CD4-positive, alpha-beta T cell treated with Interleukin-4 for 1 hour (primary cell): Measurements from ENCODE around the gene MRPS10.

Source experiments
- DNase-seq, 2 donors: peaks; one replicate each; pipeline ENCODE4 v3.0.0-alpha.2; 2020 to 2022

MRPS10 gene

DNA sequence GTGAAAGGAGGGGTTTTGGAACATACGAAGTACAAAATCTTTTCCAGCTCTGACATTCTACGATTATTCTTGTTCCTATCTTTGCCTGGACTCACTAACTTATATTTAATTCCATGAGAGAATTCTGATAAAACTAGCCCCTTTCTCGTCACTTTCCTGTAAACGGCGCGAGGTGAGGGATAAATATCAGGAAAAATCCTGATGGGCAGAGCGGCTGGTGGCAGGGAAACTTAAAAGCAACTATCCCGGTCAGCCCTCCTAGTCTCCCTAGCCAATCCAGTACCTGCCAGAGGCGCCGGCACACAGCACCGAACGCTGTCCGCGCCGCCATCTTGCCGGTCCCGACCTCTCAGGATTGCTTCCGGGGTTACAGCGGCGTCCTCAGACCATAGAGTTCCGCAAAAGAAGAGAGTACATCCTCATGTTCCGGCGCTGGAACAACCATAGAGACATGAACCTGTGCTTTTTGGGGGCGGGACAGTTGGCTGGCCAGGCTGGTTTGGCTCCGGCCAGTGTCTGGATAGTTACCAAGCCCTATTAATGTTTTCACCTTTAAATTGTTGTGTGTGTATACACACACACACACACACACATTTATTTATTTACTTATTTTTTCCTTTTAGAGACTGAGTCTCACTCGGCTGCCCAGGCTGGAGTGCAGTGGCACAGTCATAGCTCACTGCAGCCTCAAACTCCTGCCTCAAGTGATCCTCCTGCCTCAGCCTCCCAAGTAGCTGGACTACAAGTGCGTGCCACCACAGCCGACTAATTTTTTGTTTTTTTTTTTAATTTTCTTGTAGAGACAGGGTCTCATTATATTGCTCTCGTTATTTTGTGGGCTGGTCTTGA, at the start of gene MRPS10:
Gene MRPS10, minus strand, starts transcription at position 343 of the 849 bp plus-strand sequence. Its CDS starts 12 bp downstream, at position 331.
- peak; percentile 93 to 94 for DNase-seq

DNA sequence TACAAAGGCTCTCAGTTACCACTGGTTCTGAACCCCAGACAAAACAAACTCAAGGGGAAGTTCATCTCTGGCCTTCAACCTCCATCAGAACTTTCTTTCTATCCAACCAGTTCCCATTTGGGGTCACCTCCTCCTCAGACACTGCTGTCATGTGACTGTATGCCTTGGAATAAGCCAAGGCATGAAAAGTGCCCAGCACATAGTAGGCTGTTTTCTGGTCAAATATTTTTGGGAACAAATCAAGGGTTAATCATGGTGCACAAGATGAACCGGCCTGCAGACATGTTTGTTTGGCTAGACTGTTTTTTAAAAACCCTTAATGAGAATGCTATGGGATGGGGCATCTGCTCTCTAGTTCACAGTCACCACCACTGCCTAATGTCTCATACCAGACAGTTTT, 48.9 kb upstream of the MRPS10 start:
- no peak for DNase-seq

DNA sequence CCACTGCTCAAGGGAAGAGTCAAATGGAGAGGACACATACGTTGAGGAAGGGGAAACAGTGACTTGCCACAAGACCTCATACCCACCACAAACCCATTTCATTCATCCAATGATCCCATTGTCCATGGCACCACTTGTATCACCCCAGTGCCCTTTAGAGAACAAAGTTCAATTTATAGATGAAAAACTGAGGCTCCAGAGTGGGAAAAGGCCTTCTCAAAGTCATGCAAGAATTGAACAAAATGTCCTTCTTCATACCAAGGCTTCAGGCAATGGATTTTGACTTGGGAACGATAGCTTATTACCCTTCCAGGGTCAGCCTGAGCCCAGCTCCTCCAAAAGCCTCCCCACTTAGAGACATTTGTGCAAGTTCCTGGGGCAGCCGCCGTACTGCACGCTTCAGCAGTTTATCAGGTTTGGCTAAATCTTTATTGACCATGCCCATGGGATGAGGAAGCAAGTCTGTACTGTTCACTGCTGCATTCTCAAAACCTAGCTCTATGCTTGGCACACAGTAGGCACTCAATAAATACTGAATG, 47.3 kb upstream of the MRPS10 start:
- no peak for DNase-seq

DNA sequence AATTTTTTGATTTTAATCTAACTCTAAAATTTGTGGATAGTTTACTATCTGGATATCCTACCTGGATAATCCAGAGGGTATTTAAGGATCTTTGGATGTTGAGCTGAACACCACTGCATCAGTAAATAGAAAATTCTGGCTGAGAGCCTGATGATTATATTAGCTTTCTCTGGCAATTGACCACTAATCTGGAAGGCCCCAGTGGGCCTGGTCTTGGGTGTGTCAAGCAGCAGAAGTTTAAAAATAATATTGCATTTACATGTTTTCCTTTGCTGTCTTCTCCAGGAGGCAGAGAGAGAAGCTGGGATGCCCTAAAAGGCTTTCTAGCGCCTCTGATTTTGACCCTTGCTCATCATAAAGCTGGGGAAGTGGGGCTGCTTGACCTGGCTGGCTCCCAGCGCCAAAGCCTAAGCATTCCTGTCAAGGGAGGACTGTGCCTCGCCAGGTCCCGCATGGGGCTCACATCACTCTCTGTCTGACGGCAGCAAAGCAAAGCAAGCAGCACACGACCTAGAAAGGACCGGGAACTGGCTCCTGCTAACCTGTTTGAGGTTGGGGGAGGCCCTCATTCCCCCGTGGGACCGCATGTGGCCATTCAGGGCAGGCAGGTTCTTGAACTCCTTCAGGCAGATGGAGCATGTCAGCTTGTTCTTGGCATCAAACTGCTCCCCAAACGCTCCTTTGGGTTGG, 46.6 kb upstream of the MRPS10 start:
- no peak for DNase-seq

DNA sequence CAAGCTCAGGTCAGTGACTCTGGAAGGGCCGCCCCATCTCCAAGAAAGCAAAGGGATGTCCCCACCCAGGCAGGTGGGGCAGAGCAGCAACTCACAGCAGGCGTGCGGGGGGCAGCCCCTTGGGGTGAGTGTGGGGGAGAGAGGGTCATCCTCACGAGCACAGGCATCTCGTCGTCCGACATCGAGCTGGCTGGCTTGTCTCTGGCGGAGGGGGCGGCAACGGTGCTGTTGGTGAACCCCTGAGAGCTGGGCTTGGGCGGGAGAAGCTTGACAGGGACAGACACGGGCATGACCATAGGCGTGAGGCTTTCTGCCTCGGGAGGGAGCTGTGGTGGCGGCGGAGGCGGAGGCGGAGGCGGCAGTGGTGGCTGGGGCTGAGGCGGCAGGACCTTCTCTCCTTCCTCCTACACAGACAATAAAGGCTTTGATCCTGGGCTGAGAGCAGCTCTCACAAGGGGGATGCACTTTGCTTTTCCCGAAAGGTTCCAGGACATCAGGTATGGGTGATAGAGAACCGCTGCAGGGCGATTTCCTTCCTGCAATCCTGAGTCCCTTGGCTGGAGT, 45.6 kb upstream of the MRPS10 start:
- no peak for DNase-seq

DNA sequence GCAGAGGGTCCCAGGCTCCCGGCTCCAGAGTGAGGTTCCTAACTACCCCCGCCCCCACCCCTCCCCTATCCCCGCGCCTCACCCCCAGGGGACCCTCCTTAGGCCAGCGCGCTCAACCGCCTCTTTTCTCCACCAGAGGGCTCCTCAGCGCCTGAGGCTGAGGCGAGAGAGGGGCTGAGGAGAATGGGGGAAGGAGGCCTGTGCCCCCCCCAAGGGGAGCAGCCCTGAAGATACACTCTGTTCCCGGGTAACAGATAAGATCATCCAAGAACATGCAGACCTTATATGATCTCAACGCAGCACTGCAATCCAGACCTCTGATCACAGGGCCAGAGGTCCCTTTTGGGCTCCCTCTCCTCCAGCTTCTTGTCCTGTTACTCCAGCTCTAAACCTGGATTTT, 43.3 kb upstream of the MRPS10 start:
- DNase-seq: peak; percentile 19 to 39

DNA sequence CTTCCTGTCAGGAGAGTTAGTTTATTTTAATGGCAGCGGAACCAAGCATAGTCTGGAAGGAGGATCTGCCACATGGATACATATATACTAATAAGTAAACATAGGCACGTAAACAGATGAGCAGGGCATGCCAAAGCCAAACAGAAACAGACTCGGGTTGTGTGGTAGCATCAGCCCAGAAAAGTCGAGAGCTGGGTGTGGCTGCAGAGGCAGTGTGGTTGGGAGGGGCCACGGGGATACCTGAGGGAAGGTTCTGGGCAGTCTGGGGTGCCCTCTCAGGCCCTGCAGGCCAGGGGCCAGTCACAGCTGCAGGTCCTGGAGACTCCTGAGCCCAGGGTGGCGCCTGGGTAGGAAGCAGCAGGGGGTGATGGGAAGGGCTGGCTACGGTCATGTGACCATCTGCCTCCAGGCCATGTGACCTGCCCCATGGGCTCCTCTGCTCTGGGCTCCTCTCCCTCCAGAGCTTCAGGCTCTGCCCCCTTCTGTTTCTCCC, 42.8 kb upstream of the MRPS10 start:
- DNase-seq: no peak

DNA sequence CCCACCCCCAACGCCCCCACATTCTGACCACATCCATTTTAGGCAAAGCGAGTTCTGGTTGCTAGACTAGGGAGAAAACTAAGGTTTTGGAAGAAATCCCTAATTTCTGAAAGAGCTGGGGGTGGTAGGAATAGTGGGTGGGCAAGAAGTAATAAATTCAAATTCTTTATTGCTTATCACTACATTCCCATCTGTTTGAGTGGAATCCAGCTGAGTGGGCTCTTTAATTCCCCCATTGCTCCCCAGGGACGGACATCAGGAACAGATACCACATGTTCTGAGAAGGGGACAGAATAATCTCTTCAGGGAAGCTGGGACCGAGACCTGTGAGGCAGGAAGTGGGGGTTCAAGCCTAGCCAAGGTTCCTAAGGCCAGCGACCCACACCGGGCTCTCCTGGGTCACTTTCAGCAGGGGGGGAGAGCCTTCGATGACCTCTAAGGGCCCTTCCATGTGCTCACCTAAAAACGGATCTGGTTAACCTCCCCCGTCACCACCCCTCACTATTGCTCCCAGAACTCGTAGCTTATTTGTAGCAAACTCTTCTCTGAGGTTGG, 42.3 kb upstream of the MRPS10 start:
- no peak for DNase-seq

DNA sequence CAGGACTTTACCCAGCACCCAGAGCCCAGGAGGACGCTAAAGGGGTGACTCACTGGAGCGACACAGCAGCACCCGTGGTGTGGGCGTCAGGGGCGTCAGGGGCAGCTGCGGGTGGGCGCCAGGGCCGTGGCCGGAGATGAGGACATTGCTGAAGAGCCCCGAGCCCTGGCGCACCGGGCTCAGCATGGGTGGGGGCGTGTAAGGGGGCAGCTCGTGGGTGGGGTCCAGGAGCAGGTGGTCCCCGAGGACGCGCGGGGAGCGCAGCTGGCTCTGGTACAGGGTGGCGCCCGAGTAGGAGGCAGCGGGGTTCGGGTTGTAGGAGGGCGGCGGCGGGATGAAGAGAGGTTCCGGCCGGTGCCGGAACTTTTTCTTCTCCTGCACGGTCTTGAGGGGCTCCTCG, 41.6 kb upstream of the MRPS10 start:
- no peak for DNase-seq

DNA sequence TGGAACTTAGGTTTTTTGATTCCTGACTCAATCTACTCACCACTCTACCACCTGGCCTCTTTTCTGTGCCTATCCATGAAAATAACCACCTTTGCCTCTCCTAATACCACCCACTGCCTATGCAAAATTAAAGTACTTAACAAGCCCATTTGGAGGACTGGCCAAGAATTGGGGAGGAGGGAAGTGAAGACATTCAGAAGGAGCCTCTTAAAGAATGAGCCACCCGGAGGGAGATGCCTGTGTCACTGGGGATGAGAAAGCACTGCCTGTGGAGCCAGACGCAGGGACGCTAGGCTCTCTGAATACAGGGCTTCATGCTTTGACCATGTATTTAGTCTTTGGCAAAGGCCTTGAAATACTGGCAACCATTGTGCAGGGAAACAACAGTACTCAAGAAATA, 40.0 kb upstream of the MRPS10 start:
- no peak for DNase-seq

DNA sequence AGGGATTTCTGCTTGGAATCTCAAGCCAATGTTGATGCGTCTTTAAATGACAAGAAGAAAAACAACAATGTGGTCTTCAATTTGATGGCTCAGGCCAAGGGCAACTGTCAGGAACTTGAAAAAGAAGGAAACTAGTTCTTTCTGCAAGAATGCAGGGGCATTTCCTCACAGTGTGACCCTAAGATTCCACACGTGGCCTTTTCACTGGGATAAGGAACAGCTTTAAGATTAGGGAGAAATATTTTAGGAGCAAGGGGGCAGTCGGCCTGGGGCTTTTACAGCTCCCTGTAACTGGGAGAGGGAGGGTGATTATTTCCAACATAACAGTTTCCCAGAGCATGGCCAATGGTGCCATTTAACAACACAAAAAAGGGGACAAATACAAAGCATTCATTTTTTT, 39.4 kb upstream of the MRPS10 start:
- DNase-seq: no peak

DNA sequence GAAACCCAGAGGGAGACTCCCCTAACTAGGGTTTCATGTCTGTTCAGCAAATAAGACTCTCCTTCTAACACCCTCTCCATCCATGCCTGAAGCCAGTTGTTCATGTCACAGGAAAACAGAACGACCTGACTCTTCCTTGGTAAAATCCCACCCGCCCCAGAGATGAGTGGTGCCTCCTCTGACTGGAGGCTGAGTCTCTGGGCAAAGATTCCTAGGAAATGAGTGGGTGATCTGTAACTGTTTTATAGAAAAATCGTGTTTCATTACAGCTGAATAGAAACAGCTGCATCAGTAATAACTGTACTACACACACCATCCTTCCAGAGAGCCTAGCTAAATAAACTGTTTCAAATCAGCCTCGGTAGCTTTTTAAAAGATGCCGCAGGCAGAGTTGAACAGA, 37.4 kb upstream of the MRPS10 start:
- DNase-seq: no peak

DNA sequence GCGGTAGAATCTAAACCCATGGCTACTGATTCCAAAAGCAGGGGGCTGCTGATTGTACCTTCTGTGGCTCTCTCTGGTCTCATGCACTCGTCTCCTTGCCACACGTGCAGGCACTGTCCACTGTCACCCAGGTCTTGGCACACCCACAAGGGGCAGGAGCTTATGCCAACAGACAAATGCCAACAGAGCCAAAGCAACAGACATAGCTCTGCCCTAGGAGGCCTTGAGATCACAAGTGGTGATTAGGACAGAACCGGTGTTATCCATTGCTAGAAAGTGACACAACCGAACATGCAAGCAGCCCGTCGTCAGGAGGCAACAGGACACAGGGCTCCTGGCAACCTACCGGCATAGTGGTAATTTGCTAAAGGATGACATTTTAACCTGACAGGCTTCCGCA, 36.8 kb upstream of the MRPS10 start:
- no peak for DNase-seq

DNA sequence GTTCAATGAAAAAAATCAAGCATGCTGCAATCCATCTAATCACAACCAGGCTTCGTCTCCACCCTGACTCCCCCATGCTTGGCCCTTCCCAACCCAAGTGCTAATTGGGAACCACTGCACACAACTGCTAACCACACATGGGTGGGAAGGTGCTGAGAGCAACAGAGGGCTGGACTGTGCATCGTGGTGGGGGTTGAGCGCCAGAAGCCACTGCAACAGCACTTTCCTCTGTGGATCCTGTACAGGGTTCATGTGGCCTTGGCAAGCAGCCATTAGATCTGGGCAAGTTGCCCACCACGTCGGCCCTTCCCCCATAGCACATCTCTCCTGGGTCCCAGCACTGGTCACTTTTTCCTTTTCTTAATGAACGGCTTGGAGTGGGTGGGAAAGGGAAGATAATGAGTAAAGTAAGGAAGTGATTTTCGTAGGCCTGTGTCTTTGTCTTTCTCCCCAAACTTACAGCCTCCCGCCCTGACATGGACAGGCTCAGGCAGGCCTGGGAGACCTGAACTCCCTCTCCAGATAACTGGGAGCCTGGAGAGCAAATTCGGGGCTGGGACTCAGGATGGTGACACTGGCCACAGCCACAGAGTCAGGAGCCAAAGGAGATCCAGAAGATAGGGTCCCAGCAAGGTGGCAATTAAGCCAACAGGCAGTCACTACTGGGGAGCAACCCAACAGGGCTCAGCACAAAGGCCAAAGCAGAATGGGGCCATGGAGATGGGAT, 34.4 kb upstream of the MRPS10 start:
- DNase-seq: no peak

DNA sequence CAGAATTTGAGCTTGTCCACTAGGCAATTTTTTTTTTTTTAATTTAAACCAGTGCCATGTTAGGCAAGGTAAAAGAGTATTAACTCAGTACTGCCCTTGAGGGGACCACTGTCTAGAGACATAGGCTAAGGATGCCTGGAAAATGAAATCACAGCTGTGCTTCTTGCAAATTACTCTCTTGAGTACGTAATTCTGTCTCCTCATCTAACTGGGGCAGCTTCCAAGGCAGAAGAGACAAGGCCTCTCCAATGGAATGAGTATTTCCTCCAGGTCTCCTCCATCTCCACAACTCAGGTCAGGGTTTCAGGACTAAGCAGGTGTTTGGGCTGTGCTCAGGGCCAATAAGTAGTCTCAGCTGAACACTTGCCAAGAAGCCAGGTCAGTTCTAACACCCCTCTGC, 33.8 kb upstream of the MRPS10 start:
- no peak for DNase-seq

DNA sequence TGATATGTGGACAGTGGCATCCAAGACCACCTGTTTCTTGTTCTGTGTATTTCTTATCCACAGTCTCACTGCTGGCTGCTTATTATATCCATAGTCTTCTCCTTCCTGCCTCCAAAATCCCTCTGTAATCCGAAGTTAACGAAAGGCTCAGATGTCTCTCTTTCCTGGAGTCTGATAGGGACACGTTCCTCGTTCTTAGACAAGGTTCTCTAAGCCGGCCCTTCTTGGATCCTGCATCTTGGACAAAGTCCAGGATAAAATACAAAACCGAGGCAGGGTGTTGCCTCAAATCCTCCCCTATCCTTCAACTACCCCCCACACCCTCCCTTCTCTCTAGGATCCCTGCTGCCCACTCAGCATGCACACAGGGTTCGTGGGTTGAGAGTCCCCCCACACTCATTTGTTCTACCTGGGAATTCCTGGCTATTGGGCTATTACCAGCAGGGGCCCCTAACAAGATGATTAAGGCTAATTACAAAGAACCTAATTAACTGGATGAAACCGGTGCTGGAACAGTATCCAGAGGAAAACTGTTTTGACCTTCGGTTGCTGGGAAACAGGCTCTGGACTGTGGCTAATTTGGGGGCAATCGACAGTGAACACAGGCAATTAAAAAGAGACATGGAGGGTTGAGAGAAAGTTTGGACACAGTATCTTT, 32.7 kb upstream of the MRPS10 start:
- no peak for DNase-seq

DNA sequence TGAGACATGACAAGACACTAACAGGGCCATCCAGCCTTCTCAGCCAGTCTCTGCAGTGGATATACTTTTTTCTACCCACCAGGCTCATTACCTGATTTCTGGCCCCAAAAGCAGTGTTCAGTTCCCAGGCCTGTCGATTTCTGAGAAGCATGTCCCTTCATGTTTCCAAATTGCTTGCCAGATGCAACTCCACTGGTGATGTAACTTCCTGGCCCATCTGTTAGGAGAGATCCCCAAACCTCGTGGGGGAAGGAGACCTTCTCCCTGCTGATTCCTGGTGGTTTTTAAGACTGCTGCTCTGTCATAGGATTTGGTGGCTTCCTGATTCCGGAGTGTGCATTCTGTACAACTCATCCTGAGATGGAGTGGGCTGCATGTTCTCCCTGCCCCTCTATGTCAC, 31.6 kb upstream of the MRPS10 start:
- no peak for DNase-seq

DNA sequence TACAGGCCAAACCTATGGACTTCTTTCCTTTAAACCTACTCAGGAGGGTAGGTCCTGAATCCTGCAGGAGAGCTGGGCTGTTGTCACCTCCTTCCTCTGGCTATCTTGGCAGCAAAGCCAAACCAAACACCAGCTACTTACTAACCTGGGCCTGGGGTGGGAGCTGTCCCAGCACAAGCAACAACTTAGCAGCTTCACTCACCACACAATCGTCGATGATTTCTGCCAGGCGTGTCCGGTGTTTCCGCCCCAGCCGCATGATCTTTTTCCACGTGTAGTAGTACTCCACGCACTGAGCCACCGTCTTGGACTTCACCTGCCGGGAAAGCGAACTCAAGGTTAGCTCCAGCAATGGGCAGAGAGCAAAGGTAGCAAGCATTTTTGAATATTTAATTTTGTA, 25.4 kb upstream of the MRPS10 start:
- no peak for DNase-seq

DNA sequence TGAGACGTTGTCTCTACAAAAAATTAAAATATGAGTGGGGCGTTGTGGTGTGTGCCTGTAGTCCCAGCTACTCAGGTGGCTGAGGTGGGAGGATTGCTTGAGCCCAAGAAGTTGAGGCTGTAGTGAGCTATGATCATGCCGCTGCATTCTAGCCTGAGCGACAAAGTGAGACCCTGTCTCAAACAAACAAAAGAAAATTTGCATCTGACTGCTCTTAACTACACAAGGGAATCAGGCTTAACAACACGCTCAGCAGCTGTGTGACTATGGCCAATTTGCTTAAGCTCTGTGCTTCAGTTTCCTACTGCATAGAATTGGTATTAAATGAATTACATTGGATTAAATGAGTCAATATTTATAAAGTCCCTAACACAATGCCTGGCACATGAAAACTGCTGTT, 24.3 kb upstream of the MRPS10 start:
- no peak for DNase-seq

DNA sequence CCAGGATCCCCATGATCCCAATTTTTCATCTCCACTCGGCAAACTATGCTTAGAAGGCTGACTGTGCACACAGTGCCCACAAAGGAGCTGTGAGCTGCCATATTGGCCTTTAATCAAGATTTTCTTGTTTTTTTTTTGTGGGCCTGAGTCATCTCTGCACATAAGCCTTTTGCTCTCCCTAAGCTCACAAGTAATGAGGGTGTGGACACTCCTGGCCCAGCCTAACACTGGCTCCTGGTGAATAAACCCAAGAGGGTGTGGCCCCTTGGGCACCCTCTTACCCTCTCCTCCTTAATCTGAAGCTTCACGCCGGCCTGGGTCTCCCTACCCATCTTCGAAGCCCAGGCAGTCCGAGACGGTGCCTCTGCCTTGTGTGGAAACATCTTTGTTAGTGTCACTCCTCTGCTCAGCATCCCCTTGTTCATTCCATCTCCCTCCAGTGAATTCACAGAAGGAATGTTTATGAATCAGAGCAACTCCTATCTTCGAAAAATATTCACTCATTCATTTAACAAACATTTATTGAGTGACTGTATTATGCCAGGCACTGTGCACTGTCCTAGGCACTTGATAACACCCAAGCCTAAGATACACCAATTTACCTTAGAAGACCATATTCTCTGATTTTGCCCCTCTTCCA, 22.2 kb upstream of the MRPS10 start:
- no peak for DNase-seq

DNA sequence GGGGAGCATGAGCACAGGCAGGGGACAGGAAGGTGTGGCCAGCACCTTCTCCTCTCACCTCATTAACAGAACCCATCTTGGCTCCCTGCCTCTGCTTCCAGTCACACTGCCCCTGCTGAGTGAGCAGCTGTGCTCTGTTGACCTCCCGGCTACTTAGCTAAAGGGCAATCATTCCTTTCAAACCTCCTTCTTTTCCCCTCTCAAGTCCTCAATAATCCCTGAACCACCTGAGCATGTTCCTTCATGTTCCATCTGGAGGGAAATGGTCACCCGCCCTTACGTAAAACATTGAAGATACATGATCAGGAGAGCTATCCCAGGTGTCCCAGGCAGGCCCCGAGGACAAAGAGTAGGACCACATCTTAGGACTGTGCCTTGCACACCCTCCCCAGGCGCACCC, 21.7 kb upstream of the MRPS10 start:
- no peak for DNase-seq

DNA sequence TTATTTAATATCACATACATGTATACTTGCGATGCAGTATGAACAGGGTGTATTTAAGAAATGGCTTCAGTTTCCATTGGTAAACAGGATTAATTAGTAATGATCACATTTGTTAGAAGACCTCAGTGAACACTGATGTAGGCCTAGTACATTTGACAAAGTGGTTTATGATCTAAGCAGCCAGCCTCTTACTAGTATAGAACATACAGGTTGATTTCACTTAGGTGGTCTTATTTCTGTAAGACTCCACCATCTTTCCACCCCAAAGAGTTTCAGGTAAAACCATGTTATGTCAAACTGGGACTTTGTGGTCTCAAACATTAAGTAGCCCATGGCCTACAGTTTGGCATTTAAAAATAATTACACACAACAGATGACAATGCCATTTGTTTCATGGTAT, 20.2 kb upstream of the MRPS10 start:
- DNase-seq: no peak
